GM12864 (cell line): ENCODE results near the gene MYO15B.

Experiments used
- DNase-seq: peaks from one replicate; pipeline ENCODE4 v3.0.0-alpha.2; 2011; ENCODE audit warnings: low read depth
- H3K4me3 ChIP-seq: 2 replicates; pipeline ENCODE4 v1.5.1; 2011; ENCODE audit warnings: mild to moderate bottlenecking, low read depth, low read length, control low read depth
- TF ChIP-seq, protein P1 (sequence below): IDR thresholded peaks from 2 replicates; pipeline ENCODE4 v1.5.1; 2011; ENCODE audit warnings: low read depth, mild to moderate bottlenecking, moderate library complexity, low read length, control low read depth, inconsistent platforms; ENCODE audit errors: missing control alignments

MYO15B gene

GRCh38 chr17:75546181-75546580 is 41.4 kb upstream of the MYO15B start:
- H3K4me3 ChIP-seq: no peak overlapping the region
- TF ChIP-seq, protein P1, sequence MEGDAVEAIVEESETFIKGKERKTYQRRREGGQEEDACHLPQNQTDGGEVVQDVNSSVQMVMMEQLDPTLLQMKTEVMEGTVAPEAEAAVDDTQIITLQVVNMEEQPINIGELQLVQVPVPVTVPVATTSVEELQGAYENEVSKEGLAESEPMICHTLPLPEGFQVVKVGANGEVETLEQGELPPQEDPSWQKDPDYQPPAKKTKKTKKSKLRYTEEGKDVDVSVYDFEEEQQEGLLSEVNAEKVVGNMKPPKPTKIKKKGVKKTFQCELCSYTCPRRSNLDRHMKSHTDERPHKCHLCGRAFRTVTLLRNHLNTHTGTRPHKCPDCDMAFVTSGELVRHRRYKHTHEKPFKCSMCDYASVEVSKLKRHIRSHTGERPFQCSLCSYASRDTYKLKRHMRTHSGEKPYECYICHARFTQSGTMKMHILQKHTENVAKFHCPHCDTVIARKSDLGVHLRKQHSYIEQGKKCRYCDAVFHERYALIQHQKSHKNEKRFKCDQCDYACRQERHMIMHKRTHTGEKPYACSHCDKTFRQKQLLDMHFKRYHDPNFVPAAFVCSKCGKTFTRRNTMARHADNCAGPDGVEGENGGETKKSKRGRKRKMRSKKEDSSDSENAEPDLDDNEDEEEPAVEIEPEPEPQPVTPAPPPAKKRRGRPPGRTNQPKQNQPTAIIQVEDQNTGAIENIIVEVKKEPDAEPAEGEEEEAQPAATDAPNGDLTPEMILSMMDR: no peak
- no peak for DNase-seq

DNA sequence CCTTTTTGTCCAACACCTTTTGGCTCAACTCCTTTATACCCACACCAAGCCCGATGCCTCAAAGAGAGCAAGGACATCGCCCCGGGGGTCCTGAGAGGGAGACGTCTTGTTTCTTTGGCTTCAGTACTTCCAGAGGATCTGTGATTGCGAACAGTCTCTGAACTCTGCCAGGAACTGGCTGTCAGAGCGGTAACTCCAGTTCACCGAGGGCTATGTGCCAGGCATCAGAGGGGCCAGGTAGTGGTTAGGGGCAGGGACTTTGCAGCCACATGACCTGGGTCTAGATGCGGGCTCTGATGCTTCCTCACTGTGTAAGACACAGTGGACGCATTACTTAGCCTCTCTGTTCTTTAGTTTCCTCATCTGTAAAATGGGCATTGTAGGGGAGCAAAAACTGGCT is 40.5 kb upstream of the MYO15B start:
- H3K4me3 ChIP-seq: no peak overlapping the region
- TF ChIP-seq, protein P1: no peak
- DNase-seq: no peak

DNA sequence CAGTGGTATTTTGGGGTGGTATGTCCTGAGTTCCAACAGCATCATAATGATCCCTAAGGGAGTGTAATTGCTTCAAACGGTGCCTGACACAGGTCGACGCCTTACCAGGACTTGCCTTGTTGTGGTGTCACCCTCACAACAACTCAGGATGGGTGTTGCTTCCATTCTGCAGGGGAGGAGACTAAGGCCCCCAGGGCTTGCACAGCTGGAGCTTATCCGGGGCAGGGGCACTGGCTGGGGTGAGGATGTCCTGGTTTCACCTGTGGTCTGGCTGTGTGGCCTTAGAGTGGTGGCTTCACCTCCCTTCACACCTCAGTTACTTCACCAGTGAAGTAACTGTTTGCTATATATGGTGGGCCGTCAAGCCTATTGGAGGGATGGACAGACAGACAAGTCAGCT is 38.8 kb upstream of the MYO15B start:
- TF ChIP-seq, protein P1: no peak
- no peak for DNase-seq
- no peak overlapping the region for H3K4me3 ChIP-seq

GRCh38 chr17:75549246-75550138 is 38.1 kb upstream of the MYO15B start:
- H3K4me3 ChIP-seq: no peak overlapping the region
- DNase-seq: no peak
- TF ChIP-seq, protein P1: no peak

DNA sequence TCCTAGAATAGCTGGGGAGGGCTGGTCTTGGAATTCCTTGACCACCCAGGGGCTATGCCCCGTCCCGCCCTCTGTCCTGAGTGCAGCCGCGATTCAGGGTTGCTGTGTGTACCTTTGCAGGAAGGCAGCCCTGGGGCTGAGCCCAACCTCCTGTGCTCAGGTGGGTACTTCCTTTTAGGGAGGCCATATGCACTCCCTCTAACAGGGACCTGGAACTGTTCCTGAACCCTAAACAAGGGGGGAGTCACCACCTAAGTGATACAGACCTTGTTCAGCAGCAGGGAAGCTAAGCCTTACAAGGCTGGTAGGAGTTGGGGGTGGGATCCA is 37.5 kb upstream of the MYO15B start:
- TF ChIP-seq, protein P1: no peak
- DNase-seq: no peak
- no peak overlapping the region for H3K4me3 ChIP-seq

GRCh38 chr17:75551266-75551665 is 36.3 kb upstream of the MYO15B start:
- TF ChIP-seq, protein P1: no peak
- DNase-seq: no peak
- H3K4me3 ChIP-seq: no peak overlapping the region
